SU-DHL-6 (cell line): ENCODE measurements around the gene ZRANB3.
"Not testable (repeated sequence)": the region's sequence is repeated elsewhere in the genome, so short reads cannot be mapped to it uniquely, and the experiment has no call there.

Experiments used
- H2AFZ ChIP-seq: fragments of 200-600 bp; sonication (generic); 2 replicates; pipeline ENCODE4 v1.6.1; 2014; ENCODE audit warnings: low read depth, mild to moderate bottlenecking, moderate library complexity, mixed read lengths, antibody characterized with exemption, low read length; ENCODE audit not compliant: severe bottlenecking
- H3F3A ChIP-seq: fragments of 200-600 bp; shearing (Covaris generic); 2 replicates; pipeline ENCODE4 v1.6.0; 2016; ENCODE audit warnings: antibody characterized with exemption, mild to moderate bottlenecking; ENCODE audit not compliant: insufficient read depth
- H3K27ac ChIP-seq: fragments of 200-600 bp; sonication (generic); 2 replicates; pipeline ENCODE4 v1.5.1; 2016; ENCODE audit warnings: low read depth, mild to moderate bottlenecking, low read length, moderate library complexity, mixed read lengths
- H3K27me3 ChIP-seq: fragments of 200-600 bp; sonication (generic), shearing (Covaris generic); 2 replicates; pipeline ENCODE4 v1.6.0; 2014; ENCODE audit warnings: mild to moderate bottlenecking, low read length
- H3K36me3 ChIP-seq: fragments of 200-600 bp; sonication (generic); 2 replicates; pipeline ENCODE4 v1.6.1; 2014; ENCODE audit warnings: mild to moderate bottlenecking, low read length, mixed read lengths
- H3K4me2 ChIP-seq: fragments of 300-600, 200-600 bp; shearing (Covaris generic), sonication (generic); 2 replicates; pipeline ENCODE4 v1.6.0; 2014; ENCODE audit warnings: low read length, low read depth, mild to moderate bottlenecking; ENCODE audit not compliant: poor library complexity, severe bottlenecking
- H3K4me3 ChIP-seq: fragments of 200-600 bp; sonication (generic); 2 replicates; pipeline ENCODE4 v1.5.1; 2014; ENCODE audit warnings: antibody characterized with exemption, low read length, mild to moderate bottlenecking, mixed read lengths; ENCODE audit not compliant: insufficient read depth, poor library complexity, severe bottlenecking
- H3K79me2 ChIP-seq: fragments of 200-600 bp; sonication (generic); 2 replicates; pipeline ENCODE4 v1.6.1; 2014; ENCODE audit warnings: mild to moderate bottlenecking, low read length, moderate library complexity; ENCODE audit not compliant: insufficient read depth
- H3K9ac ChIP-seq: fragments of 200-600 bp; sonication (generic); 2 replicates; pipeline ENCODE4 v1.7.0; 2014; ENCODE audit warnings: mild to moderate bottlenecking, low read length
- H3K9me2 ChIP-seq: fragments of 200-600 bp; sonication (generic); replicated peaks from 2 replicates; pipeline ENCODE4 v1.6.1; 2014; ENCODE audit warnings: low read length; ENCODE audit not compliant: insufficient read depth
- H3K9me3 ChIP-seq: fragments of 200-600 bp; sonication (generic); 2 replicates; pipeline ENCODE4 v1.6.1; 2014; ENCODE audit warnings: low read length, mixed read lengths; ENCODE audit not compliant: insufficient read depth
- H4K20me1 ChIP-seq: fragments of 200-600 bp; sonication (generic); 2 replicates; pipeline ENCODE4 v1.6.1; 2014; ENCODE audit warnings: low read depth, mild to moderate bottlenecking, antibody characterized with exemption, low read length, moderate library complexity, mixed read lengths
- CTCF ChIP-seq: fragments of 200-600 bp; sonication (generic); IDR thresholded peaks from one replicate; pipeline ENCODE4 v1.5.1; 2017; ENCODE audit warnings: antibody characterized with exemption, mild to moderate bottlenecking, low read length, moderate library complexity; ENCODE audit not compliant: insufficient read depth, poor library complexity, severe bottlenecking
- EZH2phosphoT487 ChIP-seq: fragments of 200-600 bp; sonication (generic), shearing (Covaris generic); conservative IDR thresholded peaks from 2 replicates; pipeline ENCODE4 v1.6.1; 2018; ENCODE audit warnings: mild to moderate bottlenecking, antibody characterized with exemption, low read length, moderate library complexity, mixed read lengths

The ZRANB3 gene

GRCh38 chr2:135299658-135300244, 231.3 kb downstream of the ZRANB3 start:
- no peaks in the 10 kb centered on the region for H4K20me1 ChIP-seq

GRCh38 chr2:135299165-135299564, 231.9 kb downstream of the ZRANB3 start:
- TF ChIP-seq EZH2phosphoT487, result no peak
- no peak for TF ChIP-seq CTCF
- Histone ChIP-seq H3F3A (no peaks in the 10 kb centered on the region), H3K9me3 (no peaks in the 10 kb centered on the region), H3K4me2 (no peak overlapping the region), H3K79me2 (no peaks in the 10 kb centered on the region), H3K27ac (no peak overlapping the region), H3K9me2 (no peaks in the 10 kb centered on the region), H4K20me1 (no peaks in the 10 kb centered on the region), H3K4me3 (no peak overlapping the region), H2AFZ (no peak overlapping the region), H3K27me3 (no peaks in the 10 kb centered on the region), H3K36me3 (no peaks in the 10 kb centered on the region), H3K9ac (no peak overlapping the region)

More at GRCh38 chr2:135299658-135300244, 231.3 kb downstream of the ZRANB3 start:
- Histone ChIP-seq H3K9me2 (no peaks in the 10 kb centered on the region), H3K4me3 (no peak overlapping the region), H3K79me2 (no peaks in the 10 kb centered on the region), H3K4me2 (no peak overlapping the region), H3K27me3 (no peaks in the 10 kb centered on the region), H3K36me3 (no peaks in the 10 kb centered on the region), H3K9ac (no peak overlapping the region), H2AFZ (no peak overlapping the region), H3F3A (no peaks in the 10 kb centered on the region), H3K27ac (no peak overlapping the region), H3K9me3 (no peaks in the 10 kb centered on the region)
- TF ChIP-seq EZH2phosphoT487 (no peak), CTCF (no peak)

GRCh38 chr2:135287121-135287520, 243.9 kb downstream of the ZRANB3 start:
- H3K4me2 ChIP-seq, H2AFZ ChIP-seq, H3K79me2 ChIP-seq, H3F3A ChIP-seq, H3K9me2 ChIP-seq, H3K9ac ChIP-seq, H3K27ac ChIP-seq, H3K27me3 ChIP-seq, H4K20me1 ChIP-seq, H3K4me3 ChIP-seq, H3K9me3 ChIP-seq, H3K36me3 ChIP-seq: not testable (repeated sequence)

- no peaks in the 10 kb centered on the region for H4K20me1 ChIP-seq
- H3K4me2 ChIP-seq, result no peak overlapping the region
- no peak overlapping the region for H3K4me3 ChIP-seq
- H2AFZ ChIP-seq, result no peak overlapping the region
- no peak overlapping the region for H3K27ac ChIP-seq
- no peaks in the 10 kb centered on the region for H3K9me3 ChIP-seq
- no peak overlapping the region for H3K9ac ChIP-seq
- H3K27me3 ChIP-seq, result no peaks in the 10 kb centered on the region
- TF ChIP-seq EZH2phosphoT487, result no peak
- no peak for TF ChIP-seq CTCF
- H3K36me3 ChIP-seq, result no peaks in the 10 kb centered on the region
- H3K79me2 ChIP-seq, result no peaks in the 10 kb centered on the region
- H3K9me2 ChIP-seq, result no peaks in the 10 kb centered on the region
- H3F3A ChIP-seq, result no peaks in the 10 kb centered on the region
Measured at GRCh38 chr2:135285391-135285790, 245.6 kb downstream of the ZRANB3 start.
